ENCODE measurements around the gene DAND5. TPM values are rescaled to one million over a fixed set of nuclear protein-coding genes. Genes with fewer than 3 reads are reported as not detected.

DAND5 gene
- total and polyA plus RNA-seq, 2 of the 13 experiments (the other 11 are each of a cell fraction or from before 2014, with no cell fraction given): 0.04 TPM; not detected in 1

- TF ChIP-seq, protein P1, sequence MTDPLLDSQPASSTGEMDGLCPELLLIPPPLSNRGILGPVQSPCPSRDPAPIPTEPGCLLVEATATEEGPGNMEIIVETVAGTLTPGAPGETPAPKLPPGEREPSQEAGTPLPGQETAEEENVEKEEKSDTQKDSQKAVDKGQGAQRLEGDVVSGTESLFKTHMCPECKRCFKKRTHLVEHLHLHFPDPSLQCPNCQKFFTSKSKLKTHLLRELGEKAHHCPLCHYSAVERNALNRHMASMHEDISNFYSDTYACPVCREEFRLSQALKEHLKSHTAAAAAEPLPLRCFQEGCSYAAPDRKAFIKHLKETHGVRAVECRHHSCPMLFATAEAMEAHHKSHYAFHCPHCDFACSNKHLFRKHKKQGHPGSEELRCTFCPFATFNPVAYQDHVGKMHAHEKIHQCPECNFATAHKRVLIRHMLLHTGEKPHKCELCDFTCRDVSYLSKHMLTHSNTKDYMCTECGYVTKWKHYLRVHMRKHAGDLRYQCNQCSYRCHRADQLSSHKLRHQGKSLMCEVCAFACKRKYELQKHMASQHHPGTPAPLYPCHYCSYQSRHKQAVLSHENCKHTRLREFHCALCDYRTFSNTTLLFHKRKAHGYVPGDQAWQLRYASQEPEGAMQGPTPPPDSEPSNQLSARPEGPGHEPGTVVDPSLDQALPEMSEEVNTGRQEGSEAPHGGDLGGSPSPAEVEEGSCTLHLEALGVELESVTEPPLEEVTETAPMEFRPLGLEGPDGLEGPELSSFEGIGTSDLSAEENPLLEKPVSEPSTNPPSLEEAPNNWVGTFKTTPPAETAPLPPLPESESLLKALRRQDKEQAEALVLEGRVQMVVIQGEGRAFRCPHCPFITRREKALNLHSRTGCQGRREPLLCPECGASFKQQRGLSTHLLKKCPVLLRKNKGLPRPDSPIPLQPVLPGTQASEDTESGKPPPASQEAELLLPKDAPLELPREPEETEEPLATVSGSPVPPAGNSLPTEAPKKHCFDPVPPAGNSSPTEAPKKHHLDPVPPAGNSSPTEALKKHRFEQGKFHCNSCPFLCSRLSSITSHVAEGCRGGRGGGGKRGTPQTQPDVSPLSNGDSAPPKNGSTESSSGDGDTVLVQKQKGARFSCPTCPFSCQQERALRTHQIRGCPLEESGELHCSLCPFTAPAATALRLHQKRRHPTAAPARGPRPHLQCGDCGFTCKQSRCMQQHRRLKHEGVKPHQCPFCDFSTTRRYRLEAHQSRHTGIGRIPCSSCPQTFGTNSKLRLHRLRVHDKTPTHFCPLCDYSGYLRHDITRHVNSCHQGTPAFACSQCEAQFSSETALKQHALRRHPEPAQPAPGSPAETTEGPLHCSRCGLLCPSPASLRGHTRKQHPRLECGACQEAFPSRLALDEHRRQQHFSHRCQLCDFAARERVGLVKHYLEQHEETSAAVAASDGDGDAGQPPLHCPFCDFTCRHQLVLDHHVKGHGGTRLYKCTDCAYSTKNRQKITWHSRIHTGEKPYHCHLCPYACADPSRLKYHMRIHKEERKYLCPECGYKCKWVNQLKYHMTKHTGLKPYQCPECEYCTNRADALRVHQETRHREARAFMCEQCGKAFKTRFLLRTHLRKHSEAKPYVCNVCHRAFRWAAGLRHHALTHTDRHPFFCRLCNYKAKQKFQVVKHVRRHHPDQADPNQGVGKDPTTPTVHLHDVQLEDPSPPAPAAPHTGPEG (CRISPR knock-in tag; IDR thresholded peaks at IDR 0.05): no peak
- TF ChIP-seq ZNF558 (CRISPR knock-in tag; IDR thresholded peaks at IDR 0.05; ENCODE audit: borderline replicate concordance): 0 out of 2 replicates have a peak, but pooled peaks have one; percentile 51
- no peak for TF ChIP-seq CHD4 (IDR thresholded peaks at IDR 0.05; ENCODE audit: borderline replicate concordance, low read length)
- TF ChIP-seq, protein P2, sequence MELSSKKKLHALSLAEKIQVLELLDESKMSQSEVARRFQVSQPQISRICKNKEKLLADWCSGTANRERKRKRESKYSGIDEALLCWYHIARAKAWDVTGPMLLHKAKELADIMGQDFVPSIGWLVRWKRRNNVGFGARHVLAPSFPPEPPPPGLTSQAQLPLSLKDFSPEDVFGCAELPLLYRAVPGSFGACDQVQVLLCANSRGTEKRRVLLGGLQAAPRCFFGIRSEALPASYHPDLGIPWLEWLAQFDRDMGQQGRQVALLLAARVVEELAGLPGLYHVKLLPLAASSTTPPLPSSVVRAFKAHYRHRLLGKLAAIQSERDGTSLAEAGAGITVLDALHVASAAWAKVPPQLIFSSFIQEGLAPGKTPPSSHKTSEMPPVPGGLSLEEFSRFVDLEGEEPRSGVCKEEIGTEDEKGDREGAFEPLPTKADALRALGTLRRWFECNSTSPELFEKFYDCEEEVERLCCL (CRISPR knock-in tag; IDR thresholded peaks at IDR 0.05; ENCODE audit: borderline replicate concordance): no peak
- TF ChIP-seq, protein P3, sequence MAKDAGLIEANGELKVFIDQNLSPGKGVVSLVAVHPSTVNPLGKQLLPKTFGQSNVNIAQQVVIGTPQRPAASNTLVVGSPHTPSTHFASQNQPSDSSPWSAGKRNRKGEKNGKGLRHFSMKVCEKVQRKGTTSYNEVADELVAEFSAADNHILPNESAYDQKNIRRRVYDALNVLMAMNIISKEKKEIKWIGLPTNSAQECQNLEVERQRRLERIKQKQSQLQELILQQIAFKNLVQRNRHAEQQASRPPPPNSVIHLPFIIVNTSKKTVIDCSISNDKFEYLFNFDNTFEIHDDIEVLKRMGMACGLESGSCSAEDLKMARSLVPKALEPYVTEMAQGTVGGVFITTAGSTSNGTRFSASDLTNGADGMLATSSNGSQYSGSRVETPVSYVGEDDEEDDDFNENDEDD (CRISPR knock-in tag; IDR thresholded peaks at IDR 0.05; ENCODE audit: borderline replicate concordance): peak; percentile 87; the same call in 1 of the 2 replicates
- no peak for TF ChIP-seq HHEX (CRISPR knock-in tag; IDR thresholded peaks at IDR 0.05)
- TF ChIP-seq, protein P4, sequence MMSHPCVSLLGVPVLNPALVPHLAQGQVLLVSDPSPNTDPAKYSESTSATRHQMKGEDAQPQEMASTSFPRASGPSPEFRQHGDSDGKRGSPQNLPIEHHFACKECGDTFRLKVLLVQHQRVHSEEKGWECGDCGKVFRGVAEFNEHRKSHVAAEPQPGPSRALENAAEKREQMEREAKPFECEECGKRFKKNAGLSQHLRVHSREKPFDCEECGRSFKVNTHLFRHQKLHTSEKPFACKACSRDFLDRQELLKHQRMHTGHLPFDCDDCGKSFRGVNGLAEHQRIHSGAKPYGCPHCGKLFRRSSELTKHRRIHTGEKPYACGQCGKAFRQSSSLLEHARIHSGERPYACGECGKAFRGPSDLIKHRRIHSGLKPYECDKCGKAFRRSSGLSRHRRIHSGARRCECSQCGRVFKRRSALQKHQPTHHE (CRISPR knock-in tag; IDR thresholded peaks at IDR 0.05; ENCODE audit: borderline replicate concordance): no peak
- TF ChIP-seq ZNF615 (CRISPR knock-in tag; IDR thresholded peaks at IDR 0.05; ENCODE audit: borderline replicate concordance): no peak
- no peak for TF ChIP-seq BRD4 (CRISPR knock-in tag; IDR thresholded peaks at IDR 0.05)
- TF ChIP-seq MAX (IDR thresholded peaks at IDR 0.05): peak; percentile 80
- TF ChIP-seq ZNF513 (CRISPR knock-in tag; conservative IDR thresholded peaks at IDR 0.05): no peak
- TF ChIP-seq HIC2 (CRISPR knock-in tag; IDR thresholded peaks at IDR 0.05; ENCODE audit: low read depth): peak; percentile 20; the same call in 1 of the 2 replicates
- no peak for TF ChIP-seq ZSCAN12 (CRISPR knock-in tag; IDR thresholded peaks at IDR 0.05)
- no peak for TF ChIP-seq ZNF260 (CRISPR knock-in tag; IDR thresholded peaks at IDR 0.05; ENCODE audit: borderline replicate concordance, low read depth)
- no peak for TF ChIP-seq RBAK (CRISPR knock-in tag; IDR thresholded peaks at IDR 0.05)
Observed at GRCh38 chr19:12996406-12997094, 27.2 kb downstream of the DAND5 start (continued).

Data from HepG2 (cell line).